SK-N-SH (cell line): ENCODE results near the gene WDR64. TPM values are rescaled to one million over a fixed set of nuclear protein-coding genes. Genes with fewer than 3 reads are reported as not detected.

Experiments used
- CTCF ChIA-PET: fragments of 300-600, 350-600 bp; formaldehyde crosslinking; extraction: SDS; loops from one replicate; lab custom pipeline; 2021; lab: Yijun Ruan, JAX
- POLR2A ChIA-PET: fragments of 350-600 bp; sonication (Branson Sonifier 250); formaldehyde crosslinking; extraction: SDS; loops from one replicate; lab custom pipeline; 2020; ENCODE audit warnings: antibody characterized with exemption, inconsistent platforms; lab: Yijun Ruan, JAX
- DNase-seq: peaks from one replicate; pipeline ENCODE4 v3.0.0; 2012
- H2AFZ ChIP-seq: fragments of 200-600 bp; sonication (generic); 2 replicates; pipeline ENCODE4 v1.8.1; 2016; ENCODE audit warnings: antibody characterized with exemption, mild to moderate bottlenecking, low read depth
- H3F3A ChIP-seq: fragments of 200-600 bp; sonication (generic); replicated peaks from 2 replicates; pipeline ENCODE3; 2016; ENCODE audit warnings: antibody characterized with exemption, mild to moderate bottlenecking; ENCODE audit not compliant: insufficient read depth
- H3K27ac ChIP-seq, 2 experiments: fragments of 200-500 bp in 1 of 2; fragments of 200-600 bp in 1 of 2; sonication (Bioruptor generic) in 1 of 2; sonication (generic), shearing (Covaris generic) in 1 of 2; 2 replicates each; pipeline versions ENCODE4 v1.5.1 to v1.6.1; 2014 to 2016; ENCODE audit warnings: low read depth in 2 of 2, inconsistent platforms in 1 of 2, low read length in 1 of 2, mild to moderate bottlenecking in 1 of 2, mixed read lengths in 1 of 2
- H3K27me3 ChIP-seq: fragments of 200-600 bp; sonication (generic), shearing (Covaris generic); 2 replicates; pipeline ENCODE4 v1.6.1; 2016; ENCODE audit warnings: mixed run types; ENCODE audit not compliant: insufficient read depth
- H3K36me3 ChIP-seq, 2 experiments: fragments of 200-500 bp in 1 of 2; fragments of 200-600 bp in 1 of 2; sonication (Bioruptor generic) in 1 of 2; sonication (generic) in 1 of 2; replicated peaks in 1 of 2; 2 replicates each; pipeline versions ENCODE3 to v1.5.1; 2014 to 2016; ENCODE audit warnings: low read length in 1 of 2, mild to moderate bottlenecking in 1 of 2; ENCODE audit not compliant: insufficient read depth in 2 of 2, control insufficient read depth in 1 of 2
- H3K4me1 ChIP-seq, 2 experiments: fragments of 200-500 bp in 1 of 2; fragments of 200-600 bp in 1 of 2; sonication (Bioruptor generic) in 1 of 2; sonication (generic), shearing (Covaris generic) in 1 of 2; 2 replicates each; pipeline versions ENCODE4 v1.5.1 to v1.6.1; 2014 to 2016; ENCODE audit warnings: low read depth in 1 of 2, low read length in 1 of 2, mixed run types in 1 of 2; ENCODE audit not compliant: insufficient read depth in 2 of 2, control insufficient read depth in 1 of 2
- H3K4me2 ChIP-seq: fragments of 200-600 bp; sonication (generic), shearing (Covaris generic); 2 replicates; pipeline ENCODE4 v1.6.1; 2017; ENCODE audit warnings: mixed run types
- H3K4me3 ChIP-seq, 2 experiments: fragments of 200-500 bp in 1 of 2; fragments of 200-600 bp in 1 of 2; sonication (Bioruptor generic) in 1 of 2; sonication (generic), shearing (Covaris generic) in 1 of 2; 2 replicates each; pipeline versions ENCODE4 v1.5.1 to v1.8.1; 2014 to 2016; ENCODE audit warnings: low read depth in 2 of 2, inconsistent platforms in 1 of 2, low read length in 1 of 2, mild to moderate bottlenecking in 1 of 2, mixed read lengths in 1 of 2, moderate library complexity in 1 of 2
- H3K79me2 ChIP-seq: fragments of 200-600 bp; sonication (generic); 2 replicates; pipeline ENCODE4 v1.8.1; 2017; ENCODE audit warnings: mild to moderate bottlenecking; ENCODE audit not compliant: insufficient read depth
- H3K9ac ChIP-seq: fragments of 200-600 bp; sonication (generic); 2 replicates; pipeline ENCODE4 v1.6.1; 2017; ENCODE audit warnings: mixed run types
- H3K9me2 ChIP-seq: fragments of 200-600 bp; sonication (generic); 2 replicates; pipeline ENCODE4 v1.6.1; 2017; ENCODE audit warnings: mixed run types
- H3K9me3 ChIP-seq: fragments of 200-600 bp; sonication (generic); 2 replicates; pipeline ENCODE4 v1.6.1; 2017; ENCODE audit warnings: mixed run types, mild to moderate bottlenecking, moderate library complexity
- H4K20me1 ChIP-seq: fragments of 200-600 bp; sonication (generic); 2 replicates; pipeline ENCODE4 v1.6.1; 2017; ENCODE audit warnings: mild to moderate bottlenecking, mixed run types; ENCODE audit not compliant: insufficient read depth
- FOSL2 ChIP-seq: IDR thresholded peaks from 2 replicates; pipeline ENCODE4 v1.4.0; 2012; ENCODE audit warnings: low read depth, mild to moderate bottlenecking, moderate library complexity, borderline replicate concordance
- FOXJ3 ChIP-seq: sonication (generic); formaldehyde crosslinking; IDR thresholded peaks from 2 replicates; pipeline ENCODE4 v1.5.1; 2020; ENCODE audit warnings: mild to moderate bottlenecking, missing genetic modification reagents
- FOXM1 ChIP-seq: IDR thresholded peaks from 2 replicates; pipeline ENCODE4 v1.4.0; 2012; ENCODE audit warnings: low read depth, mild to moderate bottlenecking
- GABPA ChIP-seq: IDR thresholded peaks from 2 replicates; pipeline ENCODE4 v1.4.0; 2012; ENCODE audit warnings: low read depth, mild to moderate bottlenecking
- JUND ChIP-seq: IDR thresholded peaks from 2 replicates; pipeline ENCODE4 v1.4.0; 2012
- RXRA ChIP-seq: IDR thresholded peaks from 2 replicates; pipeline ENCODE4 v1.4.0; 2012; ENCODE audit warnings: low read depth, mild to moderate bottlenecking, borderline replicate concordance
- SIN3A ChIP-seq: IDR thresholded peaks from 2 replicates; pipeline ENCODE4 v1.6.1; 2012; ENCODE audit warnings: low read depth, mild to moderate bottlenecking, low read length, moderate library complexity, borderline replicate concordance
- WGBS: methylation state at CpG from one replicate; pipeline ENCODE4 v1.1.6; 2017; ENCODE audit warnings: low lambda C conversion rate; 5-methylcytosine and 5-hydroxymethylcytosine counted together
- polyA plus RNA-seq, 3 experiments: library from polyadenylated mRNA; depleted of rRNA; stranded (reverse); fragments of >200 nt; gene quantifications; 2 replicates each; pipeline ENCODE4 v1.2.3, GENCODE V29; 2012
- TF ChIP-seq, protein P1 (sequence below): IDR thresholded peaks from 2 replicates; pipeline ENCODE4 v1.4.0; 2012; ENCODE audit warnings: low read depth
- TF ChIP-seq, protein P2 (sequence below): fragments of 150-350 bp; IDR thresholded peaks from 2 replicates; pipeline ENCODE4 v1.6.1; 2016; ENCODE audit warnings: mild to moderate bottlenecking, low read depth, low read length
- TF ChIP-seq, protein P3 (sequence below): IDR thresholded peaks from 2 replicates; pipeline ENCODE4 v1.4.0; 2012; ENCODE audit warnings: low read depth, borderline replicate concordance
- TF ChIP-seq, protein P4 (sequence below): IDR thresholded peaks from 2 replicates; pipeline ENCODE4; 2012

WDR64 gene
- polyA plus RNA-seq, 1 of the 3 experiments (the other 2 are of a cell fraction), result not detected

DNA sequence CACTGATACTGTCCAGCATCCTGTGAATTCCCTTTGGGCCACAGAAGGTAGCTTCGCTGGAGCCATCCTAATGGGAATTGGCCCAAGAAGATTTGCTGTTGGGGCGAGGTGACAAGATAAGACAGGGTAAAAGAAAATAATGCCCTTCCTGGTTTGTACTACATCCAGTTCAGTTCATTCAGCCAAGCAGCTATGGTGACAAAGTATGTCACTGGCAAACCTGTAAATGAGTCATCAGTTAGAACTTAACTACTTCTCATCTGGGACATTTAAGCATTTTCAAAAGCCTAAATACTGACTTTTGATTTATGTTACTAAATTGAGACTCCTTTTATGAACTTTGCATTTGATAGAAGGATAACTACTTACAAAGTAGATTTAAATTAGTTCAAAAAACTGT lies 54.2 kb downstream of the WDR64 start:
- Histone ChIP-seq H3K36me3 (no peaks in the 10 kb centered on the region), H3K9me2 (no peaks in the 10 kb centered on the region), H3F3A (no peaks in the 10 kb centered on the region), H3K9me3 (no peaks in the 10 kb centered on the region), H3K27ac (no peak overlapping the region), H3K27me3 (no peaks in the 10 kb centered on the region), H3K4me2 (no peak overlapping the region), H3K4me3 (no peak overlapping the region), H2AFZ (no peak overlapping the region), H4K20me1 (no peaks in the 10 kb centered on the region), H3K4me1 (no peaks in the 10 kb centered on the region; a peak in 1 of 4 replicates), H3K79me2 (no peaks in the 10 kb centered on the region), H3K9ac (no peak overlapping the region)
- 58% methylated on average over 2 of the region's 2 CpGs for WGBS
- no peak for DNase-seq
- TF ChIP-seq RXRA (no peak), FOXJ3 (CRISPR knock-in tag) (no peak), FOSL2 (no peak), FOXM1 (no peak), JUND (no peak)
- TF ChIP-seq, protein P1, sequence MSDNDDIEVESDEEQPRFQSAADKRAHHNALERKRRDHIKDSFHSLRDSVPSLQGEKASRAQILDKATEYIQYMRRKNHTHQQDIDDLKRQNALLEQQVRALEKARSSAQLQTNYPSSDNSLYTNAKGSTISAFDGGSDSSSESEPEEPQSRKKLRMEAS, result no peak
- TF ChIP-seq, protein P2, sequence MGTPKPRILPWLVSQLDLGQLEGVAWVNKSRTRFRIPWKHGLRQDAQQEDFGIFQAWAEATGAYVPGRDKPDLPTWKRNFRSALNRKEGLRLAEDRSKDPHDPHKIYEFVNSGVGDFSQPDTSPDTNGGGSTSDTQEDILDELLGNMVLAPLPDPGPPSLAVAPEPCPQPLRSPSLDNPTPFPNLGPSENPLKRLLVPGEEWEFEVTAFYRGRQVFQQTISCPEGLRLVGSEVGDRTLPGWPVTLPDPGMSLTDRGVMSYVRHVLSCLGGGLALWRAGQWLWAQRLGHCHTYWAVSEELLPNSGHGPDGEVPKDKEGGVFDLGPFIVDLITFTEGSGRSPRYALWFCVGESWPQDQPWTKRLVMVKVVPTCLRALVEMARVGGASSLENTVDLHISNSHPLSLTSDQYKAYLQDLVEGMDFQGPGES, result no peak
- TF ChIP-seq, protein P3, sequence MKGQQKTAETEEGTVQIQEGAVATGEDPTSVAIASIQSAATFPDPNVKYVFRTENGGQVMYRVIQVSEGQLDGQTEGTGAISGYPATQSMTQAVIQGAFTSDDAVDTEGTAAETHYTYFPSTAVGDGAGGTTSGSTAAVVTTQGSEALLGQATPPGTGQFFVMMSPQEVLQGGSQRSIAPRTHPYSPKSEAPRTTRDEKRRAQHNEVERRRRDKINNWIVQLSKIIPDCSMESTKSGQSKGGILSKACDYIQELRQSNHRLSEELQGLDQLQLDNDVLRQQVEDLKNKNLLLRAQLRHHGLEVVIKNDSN, result no peak
- ChIA-PET POLR2A (no interaction called here), CTCF (no interaction called here)

DNA sequence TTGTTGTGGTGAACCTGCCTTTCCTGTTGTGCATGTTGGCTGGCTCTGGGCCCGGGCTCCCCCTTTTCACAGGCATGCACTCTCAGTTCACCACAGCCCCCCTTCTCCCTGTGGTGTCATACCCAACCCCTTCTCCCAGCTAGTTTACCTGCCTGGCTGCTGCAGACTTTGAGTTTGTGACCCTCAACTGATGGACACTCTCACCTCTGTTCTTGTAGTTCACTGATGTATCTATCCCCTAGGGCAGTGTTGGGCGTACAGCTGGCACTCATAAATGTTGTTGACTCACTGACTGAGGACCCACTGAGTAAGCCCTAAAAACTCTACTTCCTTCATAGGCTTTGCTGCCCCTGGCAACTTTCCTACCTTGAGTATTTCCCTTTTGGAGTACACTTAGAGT lies 54.9 kb downstream of the WDR64 start:
- ChIA-PET CTCF (interaction anchor here (0.6 kb wide), 1 partner anchor 41 kb away, joined by 3 read pairs; no protein-coding TSS in a partner anchor), POLR2A (no interaction called here)
- Histone ChIP-seq H3K9me3 (no peaks in the 10 kb centered on the region), H3K9me2 (no peaks in the 10 kb centered on the region), H3K9ac (no peak overlapping the region), H3F3A (no peaks in the 10 kb centered on the region), H3K4me2 (no peak overlapping the region), H3K4me3 (no peak overlapping the region), H3K4me1 (no peaks in the 10 kb centered on the region; a peak in 2 of 4 replicates), H3K36me3 (no peaks in the 10 kb centered on the region), H2AFZ (no peak overlapping the region), H3K27ac (no peak overlapping the region), H3K27me3 (no peaks in the 10 kb centered on the region), H3K79me2 (no peaks in the 10 kb centered on the region), H4K20me1 (no peaks in the 10 kb centered on the region)
- no peak for TF ChIP-seq SIN3A
- no peak for TF ChIP-seq GABPA
- TF ChIP-seq, protein P4, sequence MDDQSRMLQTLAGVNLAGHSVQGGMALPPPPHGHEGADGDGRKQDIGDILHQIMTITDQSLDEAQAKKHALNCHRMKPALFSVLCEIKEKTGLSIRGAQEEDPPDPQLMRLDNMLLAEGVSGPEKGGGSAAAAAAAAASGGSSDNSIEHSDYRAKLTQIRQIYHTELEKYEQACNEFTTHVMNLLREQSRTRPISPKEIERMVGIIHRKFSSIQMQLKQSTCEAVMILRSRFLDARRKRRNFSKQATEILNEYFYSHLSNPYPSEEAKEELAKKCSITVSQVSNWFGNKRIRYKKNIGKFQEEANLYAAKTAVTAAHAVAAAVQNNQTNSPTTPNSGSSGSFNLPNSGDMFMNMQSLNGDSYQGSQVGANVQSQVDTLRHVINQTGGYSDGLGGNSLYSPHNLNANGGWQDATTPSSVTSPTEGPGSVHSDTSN, result no peak
- no peak for DNase-seq
- WGBS, result 37% methylated on average over 2 of the region's 2 CpGs
